NCI-H187 (cell line): ENCODE data around the gene SMURF1.

Experiments used
- DNase-seq, 2 experiments: peaks; one replicate each; lab custom pipeline; 2025; lab: John Stamatoyannopoulos, UW

SMURF1 gene

DNA sequence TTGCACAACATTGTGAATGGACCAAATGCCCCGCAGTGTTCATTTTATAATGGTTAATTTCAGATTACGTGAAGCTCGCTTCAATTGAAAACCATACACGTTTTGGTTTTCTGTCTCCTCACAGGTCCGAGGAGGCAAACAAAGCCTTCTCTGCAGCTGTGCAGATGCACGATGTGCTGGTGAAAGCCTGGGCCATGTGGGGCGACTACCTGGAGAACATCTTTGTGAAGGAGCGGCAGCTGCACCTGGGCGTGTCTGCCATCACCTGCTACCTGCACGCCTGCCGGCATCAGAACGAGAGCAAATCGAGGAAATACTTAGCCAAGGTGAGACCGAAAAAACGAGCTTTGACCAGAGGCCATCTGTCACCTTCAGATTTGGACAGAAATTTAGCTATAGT is 155.3 kb downstream of the SMURF1 start:
- no peak for DNase-seq

GRCh38 chr7:98985945-98986344 is 158.0 kb downstream of the SMURF1 start:
- DNase-seq: no peak

GRCh38 chr7:98985406-98985805 is 158.5 kb downstream of the SMURF1 start:
- no peak for DNase-seq

GRCh38 chr7:98984126-98984525 is 159.8 kb downstream of the SMURF1 start:
- no peak for DNase-seq

DNA sequence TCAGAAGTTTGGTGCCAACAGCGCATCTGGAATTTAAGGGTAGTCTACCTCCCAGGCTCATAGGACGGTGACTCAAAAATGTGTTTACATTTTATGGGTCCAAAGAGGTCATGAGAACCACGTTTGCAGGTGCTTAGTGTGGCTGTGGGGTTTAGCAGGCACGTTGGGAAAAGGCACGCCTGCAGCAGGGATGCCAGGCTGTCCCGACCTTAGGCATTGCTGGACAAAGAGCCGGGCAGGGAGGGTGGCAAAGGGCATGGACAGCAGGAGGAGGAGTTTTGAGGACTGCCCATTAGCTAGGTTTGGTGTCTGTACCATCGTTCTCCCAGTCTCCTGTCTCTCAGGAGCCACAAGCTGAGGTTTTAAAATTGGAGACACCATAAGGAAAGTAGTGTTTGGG is 161.2 kb downstream of the SMURF1 start:
- no peak for DNase-seq

DNA sequence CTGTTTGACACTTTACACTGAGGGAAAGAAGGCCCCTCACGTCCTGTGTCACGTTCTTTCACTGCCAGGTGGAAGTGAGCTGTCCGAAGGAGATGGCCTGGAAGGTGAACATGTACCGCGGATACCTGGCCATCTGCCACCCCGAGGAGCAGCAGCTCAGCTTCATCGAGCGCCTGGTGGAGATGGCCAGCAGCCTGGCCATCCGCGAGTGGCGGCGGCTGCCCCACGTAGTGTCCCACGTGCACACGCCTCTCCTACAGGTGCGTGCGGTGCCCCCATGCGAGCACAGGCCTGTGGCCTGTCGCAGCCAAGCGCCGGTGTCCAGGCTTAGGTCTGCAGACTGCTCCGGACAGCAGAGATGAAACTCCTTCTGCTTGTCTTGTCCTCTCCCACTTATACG is 162.2 kb downstream of the SMURF1 start:
- DNase-seq: no peak

- no peak for DNase-seq
These were observed 165.2 kb downstream of the SMURF1 start for GRCh38 chr7:98978672-98979071.
